SU-DHL-6 (cell line): ENCODE measurements around the gene HK1.

Experiments
- H2AFZ ChIP-seq: fragments of 200-600 bp; sonication (generic); 2 replicates; pipeline ENCODE4 v1.6.1; 2014; ENCODE audit warnings: low read depth, mild to moderate bottlenecking, moderate library complexity, mixed read lengths, antibody characterized with exemption, low read length; ENCODE audit not compliant: severe bottlenecking
- H3F3A ChIP-seq: fragments of 200-600 bp; shearing (Covaris generic); 2 replicates; pipeline ENCODE4 v1.6.0; 2016; ENCODE audit warnings: antibody characterized with exemption, mild to moderate bottlenecking; ENCODE audit not compliant: insufficient read depth
- H3K27ac ChIP-seq: fragments of 200-600 bp; sonication (generic); 2 replicates; pipeline ENCODE4 v1.5.1; 2016; ENCODE audit warnings: low read depth, mild to moderate bottlenecking, low read length, moderate library complexity, mixed read lengths
- H3K27me3 ChIP-seq: fragments of 200-600 bp; sonication (generic), shearing (Covaris generic); 2 replicates; pipeline ENCODE4 v1.6.0; 2014; ENCODE audit warnings: mild to moderate bottlenecking, low read length
- H3K36me3 ChIP-seq: fragments of 200-600 bp; sonication (generic); 2 replicates; pipeline ENCODE4 v1.6.1; 2014; ENCODE audit warnings: mild to moderate bottlenecking, low read length, mixed read lengths
- H3K4me2 ChIP-seq: fragments of 300-600, 200-600 bp; shearing (Covaris generic), sonication (generic); 2 replicates; pipeline ENCODE4 v1.6.0; 2014; ENCODE audit warnings: low read length, low read depth, mild to moderate bottlenecking; ENCODE audit not compliant: poor library complexity, severe bottlenecking
- H3K4me3 ChIP-seq: fragments of 200-600 bp; sonication (generic); 2 replicates; pipeline ENCODE4 v1.5.1; 2014; ENCODE audit warnings: antibody characterized with exemption, low read length, mild to moderate bottlenecking, mixed read lengths; ENCODE audit not compliant: insufficient read depth, poor library complexity, severe bottlenecking
- H3K79me2 ChIP-seq: fragments of 200-600 bp; sonication (generic); 2 replicates; pipeline ENCODE4 v1.6.1; 2014; ENCODE audit warnings: mild to moderate bottlenecking, low read length, moderate library complexity; ENCODE audit not compliant: insufficient read depth
- H3K9ac ChIP-seq: fragments of 200-600 bp; sonication (generic); 2 replicates; pipeline ENCODE4 v1.7.0; 2014; ENCODE audit warnings: mild to moderate bottlenecking, low read length
- H3K9me2 ChIP-seq: fragments of 200-600 bp; sonication (generic); replicated peaks from 2 replicates; pipeline ENCODE4 v1.6.1; 2014; ENCODE audit warnings: low read length; ENCODE audit not compliant: insufficient read depth
- H3K9me3 ChIP-seq: fragments of 200-600 bp; sonication (generic); 2 replicates; pipeline ENCODE4 v1.6.1; 2014; ENCODE audit warnings: low read length, mixed read lengths; ENCODE audit not compliant: insufficient read depth
- H4K20me1 ChIP-seq: fragments of 200-600 bp; sonication (generic); 2 replicates; pipeline ENCODE4 v1.6.1; 2014; ENCODE audit warnings: low read depth, mild to moderate bottlenecking, antibody characterized with exemption, low read length, moderate library complexity, mixed read lengths
- CTCF ChIP-seq: fragments of 200-600 bp; sonication (generic); IDR thresholded peaks from one replicate; pipeline ENCODE4 v1.5.1; 2017; ENCODE audit warnings: antibody characterized with exemption, mild to moderate bottlenecking, low read length, moderate library complexity; ENCODE audit not compliant: insufficient read depth, poor library complexity, severe bottlenecking
- EZH2phosphoT487 ChIP-seq: fragments of 200-600 bp; sonication (generic), shearing (Covaris generic); conservative IDR thresholded peaks from 2 replicates; pipeline ENCODE4 v1.6.1; 2018; ENCODE audit warnings: mild to moderate bottlenecking, antibody characterized with exemption, low read length, moderate library complexity, mixed read lengths

The HK1 gene

GRCh38 chr10:69383558-69383957 is 105.3 kb downstream of the HK1 start:
- H3K79me2 ChIP-seq: no peaks in the 10 kb centered on the region
- no peaks in the 10 kb centered on the region for H3K9me3 ChIP-seq
- no peaks in the 10 kb centered on the region for H3F3A ChIP-seq
- TF ChIP-seq CTCF (no peak), EZH2phosphoT487 (no peak)
- H3K9me2 ChIP-seq: no peaks in the 10 kb centered on the region
- H4K20me1 ChIP-seq: no peaks in the 10 kb centered on the region
- no peak overlapping the region for H3K9ac ChIP-seq
- H3K4me3 ChIP-seq: no peak overlapping the region
- no peak overlapping the region for H3K4me2 ChIP-seq
- H3K36me3 ChIP-seq: 0 out of 2 replicates have a peak, but pooled peaks cover 3% of the 10 kb centered on the region
- no peak overlapping the region for H2AFZ ChIP-seq
- no peaks in the 10 kb centered on the region for H3K27me3 ChIP-seq
- H3K27ac ChIP-seq: no peak overlapping the region

GRCh38 chr10:69384320-69384719 is 106.0 kb downstream of the HK1 start:
- no peak overlapping the region for H3K4me2 ChIP-seq
- no peak overlapping the region for H3K4me3 ChIP-seq
- no peak overlapping the region for H3K9ac ChIP-seq
- H3K9me2 ChIP-seq: no peaks in the 10 kb centered on the region
- H3K9me3 ChIP-seq: no peaks in the 10 kb centered on the region
- no peaks in the 10 kb centered on the region for H3K79me2 ChIP-seq
- 0 out of 2 replicates have a peak, but pooled peaks cover 4% of the 10 kb centered on the region for H3K36me3 ChIP-seq
- H3K27me3 ChIP-seq: no peaks in the 10 kb centered on the region
- H4K20me1 ChIP-seq: no peaks in the 10 kb centered on the region
- H2AFZ ChIP-seq: no peak overlapping the region
- H3K27ac ChIP-seq: no peak overlapping the region
- H3F3A ChIP-seq: no peaks in the 10 kb centered on the region
- TF ChIP-seq EZH2phosphoT487 (no peak), CTCF (no peak)

- no peak overlapping the region for H3K27ac ChIP-seq
- H3K9ac ChIP-seq: no peak overlapping the region
- no peaks in the 10 kb centered on the region for H3K9me2 ChIP-seq
- H3F3A ChIP-seq: no peaks in the 10 kb centered on the region
- H3K9me3 ChIP-seq: no peaks in the 10 kb centered on the region
- H3K4me3 ChIP-seq: no peak overlapping the region
- H3K4me2 ChIP-seq: no peak overlapping the region
- no peaks in the 10 kb centered on the region for H4K20me1 ChIP-seq
- no peaks in the 10 kb centered on the region for H3K27me3 ChIP-seq
- H3K79me2 ChIP-seq: no peaks in the 10 kb centered on the region
- H2AFZ ChIP-seq: no peak overlapping the region
- 0 out of 2 replicates have a peak, but pooled peaks cover 4% of the 10 kb centered on the region for H3K36me3 ChIP-seq
- TF ChIP-seq EZH2phosphoT487 (no peak), CTCF (no peak)
Measured at GRCh38 chr10:69385454-69386350, 107.4 kb downstream of the HK1 start.
